HCT116 (cell line): ENCODE data around the gene TFB1M. TPM values are rescaled to one million over a fixed set of nuclear protein-coding genes. Genes with fewer than 3 reads are reported as not detected.
"Not testable (repeated sequence)": the region's sequence is repeated elsewhere in the genome, so short reads cannot be mapped to it uniquely, and the experiment has no call there.

Source experiments
- ATAC-seq: fragments of 200-7000 bp; cut with Tn5 transposase; 2 replicates; pipeline ENCODE4 v1.9.1; 2020; ENCODE audit warnings: mild to moderate bottlenecking, moderate library complexity
- BruUV-seq: library from RNA; stranded (reverse); fragments of 400-500 nt; replicated peaks from 2 replicates; lab custom pipeline; 2021; lab: Mats Ljungman, UMichigan
- CTCF ChIA-PET: fragments of 300-600 bp; sonication (Branson Sonifier 250); formaldehyde crosslinking; loops from one replicate; lab custom pipeline; 2021; ENCODE audit warnings: antibody characterized with exemption; lab: Charles Lee
- POLR2A ChIA-PET: fragments of 300-600, 350-600 bp; sonication (Branson Sonifier 250); formaldehyde crosslinking; loops from one replicate; lab custom pipeline; 2021; ENCODE audit warnings: antibody characterized with exemption; lab: Charles Lee
- RAD21 ChIA-PET, 2 experiments: fragments of 300-600 bp; sonication (Branson Sonifier 250); formaldehyde crosslinking; loops; one replicate each; lab custom pipeline; 2023; ENCODE audit warnings: low total read pairs in 2 of 2; ENCODE audit not compliant: uncharacterized antibody in 2 of 2, unreplicated experiment in 2 of 2, low non-redundant PET in 1 of 2; lab: Charles Lee
- DNase-seq: peaks from one replicate; pipeline ENCODE4 v3.0.0-alpha.2; 2010; ENCODE audit warnings: low read depth, low spot score
- H2AFZ ChIP-seq: fragments of 200-600 bp; shearing (Covaris generic), sonication (generic); 2 replicates; pipeline ENCODE4 v1.6.1; 2017; ENCODE audit warnings: low read depth, mixed run types, mixed read lengths, antibody characterized with exemption, low read length; ENCODE audit not compliant: poor library complexity, severe bottlenecking
- H3K27ac ChIP-seq: 2 replicates; pipeline ENCODE4 v1.5.1; 2012; ENCODE audit warnings: low read depth, low read length
- H3K27me3 ChIP-seq: fragments of 200-600 bp; sonication (generic); 2 replicates; pipeline ENCODE4 v1.6.1; 2016; ENCODE audit warnings: mixed run types, low read length, mixed read lengths; ENCODE audit not compliant: insufficient read depth
- H3K36me3 ChIP-seq, 2 experiments: fragments of 200-500 bp in 1 of 2; fragments of 200-600 bp in 1 of 2; sonication (Bioruptor generic) in 1 of 2; sonication (generic) in 1 of 2; 2 replicates each; pipeline versions ENCODE4 v1.5.1 to v1.6.1; 2014 to 2016; ENCODE audit warnings: low read length in 2 of 2, inconsistent platforms in 1 of 2, mixed read lengths in 1 of 2, mixed run types in 1 of 2; ENCODE audit not compliant: insufficient read depth in 2 of 2, control insufficient read depth in 1 of 2
- H3K4me1 ChIP-seq, 2 experiments: fragments of 200-600 bp in 1 of 2; sonication (generic) in 1 of 2; 2 replicates each; pipeline versions ENCODE4 v1.5.1 to v1.6.1; 2012 to 2017; ENCODE audit warnings: low read length in 2 of 2, inconsistent platforms in 1 of 2, mild to moderate bottlenecking in 1 of 2, mixed read lengths in 1 of 2, mixed run types in 1 of 2, moderate library complexity in 1 of 2; ENCODE audit not compliant: insufficient read depth in 2 of 2, control insufficient read depth in 1 of 2
- H3K4me2 ChIP-seq: fragments of 200-600 bp; sonication (generic); 2 replicates; pipeline ENCODE4 v1.6.1; 2017; ENCODE audit warnings: mixed run types, low read length, mixed read lengths
- H3K4me3 ChIP-seq, 2 experiments: fragments of 200-600 bp in 1 of 2; sonication (generic) in 1 of 2; replicated peaks in 1 of 2; 2 replicates each; pipeline ENCODE4 v1.5.1; 2011 to 2016; ENCODE audit warnings: low read length in 2 of 2, control low read depth in 1 of 2, low read depth in 1 of 2, mild to moderate bottlenecking in 1 of 2, mixed read lengths in 1 of 2, mixed run types in 1 of 2
- H3K79me2 ChIP-seq: fragments of 200-600 bp; sonication (generic); 2 replicates; pipeline ENCODE4 v1.6.1; 2017; ENCODE audit warnings: mild to moderate bottlenecking, mixed run types, low read length, moderate library complexity, mixed read lengths; ENCODE audit not compliant: insufficient read depth
- H3K9ac ChIP-seq: fragments of 200-600 bp; sonication (generic); 2 replicates; pipeline ENCODE4 v1.6.1; 2016; ENCODE audit warnings: low read length, mixed read lengths
- H3K9me2 ChIP-seq: fragments of 200-600 bp; sonication (generic), shearing (Covaris generic); 2 replicates; pipeline ENCODE4 v1.6.1; 2017; ENCODE audit warnings: mixed run types, mild to moderate bottlenecking, moderate library complexity; ENCODE audit not compliant: insufficient read depth
- H3K9me3 ChIP-seq, 2 experiments: fragments of 200-500 bp in 1 of 2; fragments of 200-600 bp in 1 of 2; sonication (Bioruptor generic) in 1 of 2; sonication (generic) in 1 of 2; 2 replicates each; pipeline ENCODE4 v1.6.1; 2014 to 2017; ENCODE audit warnings: low read length in 2 of 2, mixed read lengths in 2 of 2, inconsistent platforms in 1 of 2, low read depth in 1 of 2, mild to moderate bottlenecking in 1 of 2, mixed run types in 1 of 2, moderate library complexity in 1 of 2; ENCODE audit not compliant: control insufficient read depth in 1 of 2, insufficient read depth in 1 of 2
- H4K20me1 ChIP-seq: fragments of 200-600 bp; sonication (generic), shearing (Covaris generic); 2 replicates; pipeline ENCODE4 v1.6.1; 2017; ENCODE audit warnings: mixed run types, mild to moderate bottlenecking, moderate library complexity; ENCODE audit not compliant: insufficient read depth
- CBX3 ChIP-seq: IDR thresholded peaks from 2 replicates; pipeline ENCODE4 v1.6.1; 2012; ENCODE audit warnings: low read depth
- ELF1 ChIP-seq: IDR thresholded peaks from 2 replicates; pipeline ENCODE4 v1.6.1; 2012; ENCODE audit warnings: low read depth, borderline replicate concordance
- POLR2A ChIP-seq: IDR thresholded peaks from 2 replicates; pipeline ENCODE4 v1.7.0; 2011; ENCODE audit warnings: borderline replicate concordance; ENCODE audit not compliant: insufficient read depth, insufficient read length; ENCODE audit errors: extremely low read depth
- RAD21 ChIP-seq: IDR thresholded peaks from 2 replicates; pipeline ENCODE4 v1.6.1; 2012; ENCODE audit warnings: low read depth, mild to moderate bottlenecking
- TCF7L2 ChIP-seq: IDR thresholded peaks from 2 replicates; pipeline ENCODE4 v1.7.0; 2011; ENCODE audit warnings: borderline replicate concordance, inconsistent platforms; ENCODE audit not compliant: insufficient read depth, insufficient read length; ENCODE audit errors: extremely low read depth
- YY1 ChIP-seq: IDR thresholded peaks from 2 replicates; pipeline ENCODE4 v1.6.1; 2011; ENCODE audit warnings: low read length, low read depth, moderate library complexity, mild to moderate bottlenecking; ENCODE audit not compliant: insufficient replicate concordance; ENCODE audit errors: extremely low read depth
- ZFX ChIP-seq: fragments of 450-650 bp; IDR thresholded peaks from 2 replicates; pipeline ENCODE4 v1.6.1; 2017
- ZNF274 ChIP-seq: fragments of 200-500 bp; sonication (Bioruptor generic); IDR thresholded peaks from 2 replicates; pipeline ENCODE4 v1.6.1; 2014; ENCODE audit warnings: mild to moderate bottlenecking, low read depth, low read length, inconsistent platforms
- intact Hi-C: fragments of 100-400 bp; cut with micrococcal nuclease; formaldehyde crosslinking; loops from 2 replicates; pipeline ENCODE4 v1.10.0; 2022
- total RNA-seq: library from RNA; stranded (reverse); gene quantifications from one replicate; pipeline ENCODE4 v1.2.1, GENCODE V29; 2021; ENCODE audit not compliant: unreplicated experiment
- TF ChIP-seq, protein P1 (sequence below): IDR thresholded peaks from 2 replicates; pipeline ENCODE4 v1.6.1; 2012
- TF ChIP-seq, protein P2 (sequence below), 3 experiments: fragments of 200-600 bp in 1 of 3; sonication (generic) in 1 of 3; IDR thresholded peaks in 2 of 3; conservative IDR thresholded peaks in 1 of 3; 2 replicates each; pipeline ENCODE4 v1.5.1; 2012 to 2017; ENCODE audit warnings: low read depth in 2 of 3, low read length in 2 of 3, antibody characterized with exemption in 1 of 3, borderline replicate concordance in 1 of 3, control low read depth in 1 of 3, mild to moderate bottlenecking in 1 of 3, mixed read lengths in 1 of 3, mixed run types in 1 of 3, moderate library complexity in 1 of 3; ENCODE audit not compliant: insufficient read depth in 1 of 3

Gene TFB1M
- total RNA-seq, 1 experiment from 2014 or later, result 43.8 TPM

DNA sequence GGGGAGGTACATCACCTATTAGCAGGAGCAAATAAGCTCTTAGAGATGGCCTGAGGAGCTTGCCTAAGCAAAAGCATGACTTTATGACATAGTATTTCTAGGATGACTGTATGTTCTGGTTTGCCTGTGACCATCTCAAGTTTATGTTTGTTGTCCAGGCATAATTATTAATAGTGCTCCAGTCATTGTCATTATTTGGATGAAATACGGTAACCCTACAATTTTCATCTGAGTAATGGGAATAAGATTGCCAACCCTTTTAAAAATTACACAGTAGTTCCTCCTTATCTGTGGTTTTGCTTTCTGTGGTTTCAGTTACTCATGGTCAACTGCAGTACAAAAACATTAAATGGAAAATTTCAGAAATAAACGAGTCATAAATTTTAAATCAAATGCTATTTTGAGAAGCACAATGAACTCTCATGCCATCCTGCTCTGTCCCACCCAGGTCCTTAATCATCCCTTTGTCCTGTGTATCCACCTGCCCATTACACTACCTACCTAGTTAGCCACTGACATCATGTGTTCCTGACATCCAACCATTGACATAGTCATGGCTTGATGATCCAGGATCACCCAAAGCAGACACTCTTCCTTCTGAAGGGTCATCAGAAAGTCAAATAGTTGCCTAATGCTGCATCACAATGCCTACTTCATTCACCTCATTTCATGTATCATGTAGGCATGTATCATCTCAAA, 27.0 kb upstream of the TFB1M start:
- TF ChIP-seq, protein P1, sequence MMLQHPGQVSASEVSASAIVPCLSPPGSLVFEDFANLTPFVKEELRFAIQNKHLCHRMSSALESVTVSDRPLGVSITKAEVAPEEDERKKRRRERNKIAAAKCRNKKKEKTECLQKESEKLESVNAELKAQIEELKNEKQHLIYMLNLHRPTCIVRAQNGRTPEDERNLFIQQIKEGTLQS, result no peak
- TF ChIP-seq ZNF274, result no peak
- ChIA-PET CTCF (no interaction called here), RAD21 (no interaction called here), POLR2A (no interaction called here)
- Histone ChIP-seq H3K4me3 (no peak overlapping the region), H3K27me3 (no peaks in the 10 kb centered on the region), H3K27ac (no peak overlapping the region), H3K36me3 (no peaks in the 10 kb centered on the region), H3K79me2 (no peaks in the 10 kb centered on the region), H3K9me2 (no peaks in the 10 kb centered on the region), H3K4me2 (no peak overlapping the region), H2AFZ (no peak overlapping the region), H3K9me3 (no peaks in the 10 kb centered on the region), H3K9ac (no peak overlapping the region), H3K4me1 (no peaks in the 10 kb centered on the region), H4K20me1 (no peaks in the 10 kb centered on the region)
- DNase-seq, result no peak
- intact Hi-C loops, result no loop called here
- no peak for ATAC-seq
- no TSS peak for BruUV-seq

DNA sequence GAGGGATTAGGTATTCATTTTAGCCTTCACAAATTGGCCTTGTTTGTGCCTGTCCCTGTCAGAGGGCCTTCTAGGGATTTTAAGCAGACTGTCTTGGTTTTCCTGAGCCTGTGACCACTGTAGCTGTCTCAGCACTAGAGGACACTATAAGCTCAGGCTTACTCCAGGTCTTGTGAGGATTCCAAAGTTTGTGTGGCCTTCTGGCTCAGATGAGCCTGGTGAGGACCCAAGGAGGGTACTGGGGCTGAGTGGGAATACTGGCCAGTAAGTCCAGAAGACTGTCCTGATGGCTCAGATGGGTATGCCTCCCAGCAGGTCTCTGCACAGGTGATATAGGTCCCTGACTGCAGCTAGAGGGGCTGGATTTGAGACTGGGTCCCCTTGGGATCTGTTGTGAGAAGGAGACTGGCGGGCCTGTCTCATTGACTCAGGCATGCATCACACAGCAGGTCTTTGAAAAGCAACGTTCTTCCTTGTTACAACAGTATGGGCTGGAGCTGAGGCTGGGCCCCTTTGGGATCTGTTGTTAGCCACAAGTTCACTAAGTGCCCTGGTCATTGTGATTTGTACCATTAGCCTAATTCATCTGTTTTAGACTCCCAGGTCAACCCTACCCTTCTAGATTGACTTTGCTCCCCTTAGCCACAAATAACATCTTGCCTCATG, 26.3 kb upstream of the TFB1M start:
- ATAC-seq, result peak; percentile 70
- no peak overlapping the region for H2AFZ ChIP-seq
- H3K4me1 ChIP-seq, result no peaks in the 10 kb centered on the region
- H3K9ac ChIP-seq, result no peak overlapping the region
- H3K27ac ChIP-seq, result no peak overlapping the region
- intact Hi-C loops, result loop anchor here (1.0 kb wide), 1 partner anchor 190 kb away; no protein-coding TSS in a partner anchor
- ChIA-PET RAD21 (no interaction called here), POLR2A (no interaction called here), CTCF (no interaction called here)
- H3K9me3 ChIP-seq, result no peaks in the 10 kb centered on the region
- TF ChIP-seq ZNF274 (no peak), CBX3 (no peak), POLR2A (no peak), ZFX (no peak), YY1 (no peak), ELF1 (no peak), TCF7L2 (no peak), RAD21 (peak; percentile 63)
- TF ChIP-seq, protein P2, sequence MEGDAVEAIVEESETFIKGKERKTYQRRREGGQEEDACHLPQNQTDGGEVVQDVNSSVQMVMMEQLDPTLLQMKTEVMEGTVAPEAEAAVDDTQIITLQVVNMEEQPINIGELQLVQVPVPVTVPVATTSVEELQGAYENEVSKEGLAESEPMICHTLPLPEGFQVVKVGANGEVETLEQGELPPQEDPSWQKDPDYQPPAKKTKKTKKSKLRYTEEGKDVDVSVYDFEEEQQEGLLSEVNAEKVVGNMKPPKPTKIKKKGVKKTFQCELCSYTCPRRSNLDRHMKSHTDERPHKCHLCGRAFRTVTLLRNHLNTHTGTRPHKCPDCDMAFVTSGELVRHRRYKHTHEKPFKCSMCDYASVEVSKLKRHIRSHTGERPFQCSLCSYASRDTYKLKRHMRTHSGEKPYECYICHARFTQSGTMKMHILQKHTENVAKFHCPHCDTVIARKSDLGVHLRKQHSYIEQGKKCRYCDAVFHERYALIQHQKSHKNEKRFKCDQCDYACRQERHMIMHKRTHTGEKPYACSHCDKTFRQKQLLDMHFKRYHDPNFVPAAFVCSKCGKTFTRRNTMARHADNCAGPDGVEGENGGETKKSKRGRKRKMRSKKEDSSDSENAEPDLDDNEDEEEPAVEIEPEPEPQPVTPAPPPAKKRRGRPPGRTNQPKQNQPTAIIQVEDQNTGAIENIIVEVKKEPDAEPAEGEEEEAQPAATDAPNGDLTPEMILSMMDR (IDR thresholded peaks at IDR 0.05 in 2 of 3, conservative IDR thresholded peaks at IDR 0.05 in 1 of 3; ENCODE audit: borderline replicate concordance in 1 of 3, insufficient read depth in 1 of 3, low read depth in 2 of 3, low read length in 2 of 3), result peak in 2 of 3 experiments; percentile 24 to 38; a peak in 2 of 6 replicates
- H3K27me3 ChIP-seq, result no peaks in the 10 kb centered on the region
- H3K79me2 ChIP-seq, result no peaks in the 10 kb centered on the region
- H3K36me3 ChIP-seq, result no peaks in the 10 kb centered on the region
- no peaks in the 10 kb centered on the region for H3K9me2 ChIP-seq
- peak; percentile 16 for DNase-seq
- no peak overlapping the region for H3K4me3 ChIP-seq
- no peak overlapping the region for H3K4me2 ChIP-seq
- no peaks in the 10 kb centered on the region for H4K20me1 ChIP-seq
- BruUV-seq, result no TSS peak

DNA sequence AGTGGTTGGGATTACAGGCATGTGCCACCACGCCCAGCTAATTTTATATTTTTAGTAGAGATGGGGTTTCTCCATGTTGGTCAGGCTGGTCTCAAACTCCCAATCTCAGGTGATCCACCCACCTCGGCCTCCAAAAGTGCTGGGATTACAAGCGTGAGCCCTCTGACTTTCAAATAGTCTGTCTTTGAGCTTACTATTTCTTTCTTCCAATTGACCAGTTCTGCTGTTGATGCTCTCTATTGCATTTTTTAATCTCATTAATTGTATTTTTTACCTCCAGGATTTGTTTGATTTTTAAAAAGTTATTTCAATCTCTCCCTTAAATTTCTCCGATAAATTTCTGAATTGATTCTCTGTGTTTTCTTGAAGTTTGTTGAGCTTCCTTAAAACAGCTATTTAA, 25.6 kb upstream of the TFB1M start:
- ATAC-seq, H3K9me2 ChIP-seq, H3K27ac ChIP-seq, H3K79me2 ChIP-seq, BruUV-seq, DNase-seq, H3K4me2 ChIP-seq, H3K36me3 ChIP-seq, H3K27me3 ChIP-seq, POLR2A ChIA-PET, H3K4me3 ChIP-seq, H3K9me3 ChIP-seq, H4K20me1 ChIP-seq, RAD21 ChIA-PET, CTCF ChIA-PET, H2AFZ ChIP-seq, H3K4me1 ChIP-seq, H3K9ac ChIP-seq: not testable (repeated sequence)
- intact Hi-C loops, result loop anchor here (1.0 kb wide), 1 partner anchor 190 kb away; no protein-coding TSS in a partner anchor
